Parathyroid adenoma (tissue), 2 donors: ENCODE results near the gene AP3B2.

Experiments
- H2AFZ ChIP-seq: fragments of 300-600 bp; sonication (generic); one replicate; pipeline ENCODE4 v1.7.0; 2017; ENCODE audit warnings: antibody characterized with exemption, mild to moderate bottlenecking
- H3K27ac ChIP-seq: fragments of 300-600 bp; sonication (generic); one replicate; pipeline ENCODE4 v1.7.0; 2017
- H3K27me3 ChIP-seq: fragments of 300-600 bp; sonication (generic); one replicate; pipeline ENCODE4 v1.7.0; 2017; ENCODE audit warnings: low read length; ENCODE audit not compliant: control insufficient read depth, insufficient read depth
- H3K36me3 ChIP-seq: fragments of 300-600 bp; sonication (generic); one replicate; pipeline ENCODE4 v1.7.0; 2017; ENCODE audit warnings: low read length; ENCODE audit not compliant: control insufficient read depth, insufficient read depth
- H3K4me1 ChIP-seq: fragments of 300-600 bp; sonication (generic); one replicate; pipeline ENCODE4 v1.7.0; 2017; ENCODE audit warnings: control low read depth
- H3K4me2 ChIP-seq: fragments of 300-600 bp; sonication (generic); one replicate; pipeline ENCODE4 v1.7.0; 2017; ENCODE audit warnings: low read length
- H3K4me3 ChIP-seq: fragments of 300-600 bp; sonication (generic); one replicate; pipeline ENCODE4 v1.7.0; 2017; ENCODE audit warnings: low read depth, low read length
- H3K79me2 ChIP-seq: fragments of 300-600 bp; sonication (generic); one replicate; pipeline ENCODE4 v1.7.0; 2017; ENCODE audit warnings: control low read depth
- H3K9ac ChIP-seq: fragments of 300-600 bp; sonication (generic); one replicate; pipeline ENCODE4 v1.7.0; 2017; ENCODE audit warnings: mild to moderate bottlenecking
- H3K9me3 ChIP-seq: fragments of 300-600 bp; sonication (generic); one replicate; pipeline ENCODE4 v1.7.0; 2017; ENCODE audit warnings: low read length; ENCODE audit not compliant: control insufficient read depth
- TF ChIP-seq, protein P1 (sequence below): fragments of 300-600 bp; sonication (generic); IDR thresholded peaks from one replicate; pipeline ENCODE4 v1.7.0; 2017; ENCODE audit warnings: antibody characterized with exemption, mild to moderate bottlenecking
- donor health status: primary hyperparathyroidism.

Gene AP3B2

DNA sequence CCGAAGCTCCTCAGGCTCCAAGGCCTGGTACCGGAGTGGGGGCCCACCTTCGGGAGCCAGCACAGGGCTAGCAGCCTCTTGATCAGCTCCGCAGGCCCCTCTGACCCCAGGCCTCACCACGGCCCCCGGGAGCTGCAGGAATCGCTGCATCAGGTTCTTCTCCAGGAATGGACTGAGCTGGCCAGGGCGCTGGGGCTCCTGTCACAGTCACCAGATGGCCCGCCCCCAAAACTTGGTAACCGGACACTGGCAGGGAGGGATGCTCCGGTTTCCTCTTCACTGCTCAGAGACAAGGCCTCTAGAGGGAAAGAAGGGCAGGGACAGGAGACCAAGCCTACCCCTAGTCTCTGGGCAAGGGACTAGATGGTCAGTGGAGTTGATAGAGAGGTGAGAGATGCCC, 9.9 kb downstream of the AP3B2 start:
- H3K4me3 ChIP-seq = no peak overlapping the region
- H3K9me3 ChIP-seq = no peaks in the 10 kb centered on the region
- no peaks in the 10 kb centered on the region for H3K36me3 ChIP-seq
- no peak overlapping the region for H3K27ac ChIP-seq
- no peaks in the 10 kb centered on the region for H3K27me3 ChIP-seq
- H2AFZ ChIP-seq = no peak overlapping the region
- TF ChIP-seq, protein P1, sequence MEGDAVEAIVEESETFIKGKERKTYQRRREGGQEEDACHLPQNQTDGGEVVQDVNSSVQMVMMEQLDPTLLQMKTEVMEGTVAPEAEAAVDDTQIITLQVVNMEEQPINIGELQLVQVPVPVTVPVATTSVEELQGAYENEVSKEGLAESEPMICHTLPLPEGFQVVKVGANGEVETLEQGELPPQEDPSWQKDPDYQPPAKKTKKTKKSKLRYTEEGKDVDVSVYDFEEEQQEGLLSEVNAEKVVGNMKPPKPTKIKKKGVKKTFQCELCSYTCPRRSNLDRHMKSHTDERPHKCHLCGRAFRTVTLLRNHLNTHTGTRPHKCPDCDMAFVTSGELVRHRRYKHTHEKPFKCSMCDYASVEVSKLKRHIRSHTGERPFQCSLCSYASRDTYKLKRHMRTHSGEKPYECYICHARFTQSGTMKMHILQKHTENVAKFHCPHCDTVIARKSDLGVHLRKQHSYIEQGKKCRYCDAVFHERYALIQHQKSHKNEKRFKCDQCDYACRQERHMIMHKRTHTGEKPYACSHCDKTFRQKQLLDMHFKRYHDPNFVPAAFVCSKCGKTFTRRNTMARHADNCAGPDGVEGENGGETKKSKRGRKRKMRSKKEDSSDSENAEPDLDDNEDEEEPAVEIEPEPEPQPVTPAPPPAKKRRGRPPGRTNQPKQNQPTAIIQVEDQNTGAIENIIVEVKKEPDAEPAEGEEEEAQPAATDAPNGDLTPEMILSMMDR = no peak
- no peak overlapping the region for H3K4me2 ChIP-seq
- no peaks in the 10 kb centered on the region for H3K79me2 ChIP-seq
- no peak overlapping the region for H3K9ac ChIP-seq
- no peaks in the 10 kb centered on the region for H3K4me1 ChIP-seq

DNA sequence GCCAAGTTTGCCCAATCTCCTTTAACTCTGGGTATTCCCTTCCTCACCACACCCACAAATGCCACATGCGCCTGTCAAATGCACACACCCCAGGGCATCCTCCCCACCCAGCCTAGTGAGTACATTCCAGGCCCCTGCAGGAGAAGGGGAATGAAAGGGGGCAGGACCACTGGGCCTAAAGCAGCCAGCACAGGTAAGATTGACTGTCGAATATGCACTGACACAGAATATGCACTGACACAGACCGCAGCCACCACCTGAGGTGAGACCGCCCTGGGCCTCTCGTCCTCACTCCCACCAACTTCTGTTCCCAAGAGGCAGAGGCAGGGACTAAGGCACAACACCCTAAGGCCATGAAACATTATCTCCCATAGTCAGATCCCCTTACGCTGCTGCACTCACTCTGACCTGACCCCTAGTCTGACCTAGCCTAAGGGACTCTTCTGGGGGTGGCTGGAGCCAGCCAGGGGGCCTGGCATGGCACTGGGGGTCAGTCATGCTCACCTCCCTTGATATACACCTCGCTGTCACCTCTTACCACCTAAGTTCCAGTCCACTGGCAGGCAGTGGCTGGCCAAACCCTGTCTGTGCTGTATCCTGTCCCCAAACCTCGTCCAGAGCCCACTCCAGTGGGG, 10.8 kb downstream of the AP3B2 start:
- no peaks in the 10 kb centered on the region for H3K79me2 ChIP-seq
- H3K4me3 ChIP-seq = no peak overlapping the region
- no peak overlapping the region for H3K9ac ChIP-seq
- no peaks in the 10 kb centered on the region for H3K4me1 ChIP-seq
- H3K27me3 ChIP-seq = no peaks in the 10 kb centered on the region
- H3K4me2 ChIP-seq = no peak overlapping the region
- H3K36me3 ChIP-seq = no peaks in the 10 kb centered on the region
- no peaks in the 10 kb centered on the region for H3K9me3 ChIP-seq
- no peak overlapping the region for H3K27ac ChIP-seq
- TF ChIP-seq, protein P1 = no peak
- no peak overlapping the region for H2AFZ ChIP-seq

DNA sequence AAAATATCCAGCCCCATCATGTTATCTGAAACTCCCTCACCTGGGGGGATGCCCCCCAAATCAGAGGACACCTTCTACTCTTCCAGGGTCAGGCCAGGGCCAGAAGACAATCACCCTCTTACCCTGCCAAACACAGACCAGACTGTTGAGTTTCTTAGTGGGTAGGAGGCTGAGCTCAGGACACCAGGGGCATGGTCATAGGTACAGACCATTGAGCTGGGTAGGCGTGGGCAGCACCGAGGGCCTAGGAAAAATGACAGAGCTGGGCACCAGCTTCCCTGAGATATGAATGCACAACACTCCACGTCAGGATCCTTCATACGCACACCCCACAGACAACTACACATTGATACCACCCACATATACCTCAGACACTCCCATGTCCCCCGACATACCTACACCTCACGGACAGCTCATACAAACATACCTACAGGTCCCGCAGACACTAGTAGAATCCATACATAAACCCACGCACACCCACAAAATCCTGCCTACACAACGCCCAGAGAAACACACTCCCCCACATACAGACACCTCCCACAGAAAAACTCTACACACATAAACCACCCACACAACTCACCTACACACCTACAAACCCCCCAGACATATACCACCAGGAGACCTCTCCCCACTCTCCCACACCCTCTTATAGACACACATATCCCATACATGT, 11.8 kb downstream of the AP3B2 start:
- Histone ChIP-seq H3K79me2 (no peaks in the 10 kb centered on the region), H2AFZ (no peak overlapping the region), H3K4me3 (no peak overlapping the region), H3K27me3 (no peaks in the 10 kb centered on the region), H3K4me1 (no peaks in the 10 kb centered on the region), H3K4me2 (no peak overlapping the region), H3K27ac (no peak overlapping the region), H3K9ac (no peak overlapping the region), H3K36me3 (no peaks in the 10 kb centered on the region), H3K9me3 (no peaks in the 10 kb centered on the region)
- TF ChIP-seq, protein P1 = no peak

DNA sequence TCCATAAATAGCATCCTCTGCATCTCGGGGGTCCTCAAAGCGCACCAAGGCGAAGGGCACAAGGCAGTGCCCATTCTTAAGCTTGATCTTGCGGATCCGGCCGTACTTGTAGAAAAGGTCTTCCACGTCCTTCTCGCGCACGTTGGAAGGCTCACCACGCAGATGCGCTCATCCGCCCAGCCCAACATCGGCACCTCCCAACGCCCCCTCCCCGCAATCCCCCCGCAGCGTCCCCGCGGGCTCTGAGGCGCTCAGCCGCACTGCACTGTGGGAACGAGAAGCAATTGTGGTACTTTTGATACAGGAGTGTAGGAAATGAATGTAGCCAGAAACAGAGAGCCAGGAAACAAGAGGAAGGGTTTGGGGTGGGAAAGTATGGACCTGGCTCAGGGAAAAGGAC, 17.5 kb downstream of the AP3B2 start:
- no peak overlapping the region for H3K27ac ChIP-seq
- no peak overlapping the region for H2AFZ ChIP-seq
- no peak overlapping the region for H3K4me3 ChIP-seq
- no peaks in the 10 kb centered on the region for H3K36me3 ChIP-seq
- H3K27me3 ChIP-seq = no peaks in the 10 kb centered on the region
- no peaks in the 10 kb centered on the region for H3K4me1 ChIP-seq
- H3K79me2 ChIP-seq = no peaks in the 10 kb centered on the region
- H3K4me2 ChIP-seq = no peak overlapping the region
- H3K9me3 ChIP-seq = no peaks in the 10 kb centered on the region
- TF ChIP-seq, protein P1 = no peak
- no peak overlapping the region for H3K9ac ChIP-seq

DNA sequence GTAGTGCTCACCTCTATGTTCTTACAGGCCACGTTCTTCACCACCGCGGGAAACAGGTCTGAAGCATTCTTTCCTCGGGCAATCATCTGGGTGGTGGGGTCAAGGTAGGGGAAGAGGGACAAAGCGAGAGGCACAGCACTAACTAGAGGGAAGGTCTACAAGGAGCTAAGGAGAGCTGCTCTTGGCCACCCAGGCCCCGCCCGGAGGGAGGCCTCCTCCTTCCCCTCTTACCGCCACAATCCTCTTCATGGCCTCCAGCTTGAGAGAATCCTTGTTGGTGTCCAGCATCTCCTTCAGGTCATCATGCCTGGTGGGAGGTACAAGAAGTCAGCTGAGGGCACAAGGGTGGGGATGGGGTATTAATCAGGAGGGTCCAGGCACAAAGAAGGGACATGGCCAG, 20.5 kb downstream of the AP3B2 start:
- H3K36me3 ChIP-seq = no peaks in the 10 kb centered on the region

More for the DNA sequence above, 20.5 kb downstream of the AP3B2 start:
- H3K9ac ChIP-seq = no peak overlapping the region
- no peaks in the 10 kb centered on the region for H3K9me3 ChIP-seq
- TF ChIP-seq, protein P1 = no peak
- H3K27me3 ChIP-seq = no peaks in the 10 kb centered on the region
- H3K27ac ChIP-seq = no peak overlapping the region
- no peak overlapping the region for H2AFZ ChIP-seq
- H3K4me1 ChIP-seq = no peaks in the 10 kb centered on the region
- H3K79me2 ChIP-seq = no peaks in the 10 kb centered on the region
- no peak overlapping the region for H3K4me3 ChIP-seq
- no peak overlapping the region for H3K4me2 ChIP-seq
